ENCODE results near the gene TOR4A. TPM values are rescaled to one million over a fixed set of nuclear protein-coding genes. Genes with fewer than 3 reads are reported as not detected.

Gene TOR4A
- total and polyA plus RNA-seq, 2 experiments from 2014 or later = 4.1 to 29.6 TPM

DNA sequence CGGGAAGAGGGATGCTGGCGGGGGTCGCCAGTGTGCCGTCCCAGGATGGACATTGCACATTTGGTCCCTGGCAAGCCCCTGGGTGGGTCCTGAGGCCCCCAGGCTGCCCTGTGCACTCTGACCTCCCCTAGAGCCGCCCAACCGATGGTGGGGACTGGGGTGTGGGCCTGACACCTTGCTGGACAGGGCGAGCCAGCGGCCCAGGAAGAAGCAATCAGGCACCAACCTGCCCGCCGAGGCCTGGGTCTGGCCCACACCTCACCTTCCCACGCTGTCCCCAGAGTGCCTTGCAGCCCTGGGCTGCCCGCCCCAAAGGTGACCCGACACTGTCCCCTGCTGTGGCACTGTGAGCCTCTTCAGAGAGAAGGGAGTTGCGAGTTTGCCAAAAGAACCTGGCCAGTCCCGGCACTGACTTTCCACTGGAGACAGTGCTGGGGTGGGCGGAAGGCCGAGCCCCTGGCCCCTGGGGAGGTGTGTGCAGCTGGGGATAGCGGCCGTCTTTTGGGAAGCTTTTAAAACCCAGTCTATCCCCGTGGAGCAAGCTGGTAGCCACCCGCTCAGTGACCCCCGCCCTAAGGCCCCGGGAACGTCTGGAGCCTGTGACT lies 36.5 kb downstream of the TOR4A start:
- no peak overlapping the region for H3K9ac ChIP-seq
- no peaks in the 10 kb centered on the region for H3F3A ChIP-seq (ENCODE audit: insufficient read depth)
- DNase-seq = no peak
- H3K79me2 ChIP-seq (ENCODE audit: insufficient read depth) = no peaks in the 10 kb centered on the region
- no peaks in the 10 kb centered on the region for H3K9me3 ChIP-seq (ENCODE audit: low read depth)
- H3K9me2 ChIP-seq (ENCODE audit: insufficient read depth) = no peaks in the 10 kb centered on the region
- WGBS, 2 experiments (ENCODE audit: low coverage in 1 of 2, low lambda C conversion rate in 2 of 2, missing lambda C conversion rate in 2 of 2) = 68 to 83% methylated on average over 17 to 24 of the region's 24 CpGs
- in situ Hi-C loops (cut with MboI) = no loop called here
- no peaks in the 10 kb centered on the region for H3K4me1 ChIP-seq (ENCODE audit: insufficient read depth)
- H4K20me1 ChIP-seq (ENCODE audit: insufficient read depth) = no peaks in the 10 kb centered on the region
- H3K4me2 ChIP-seq (ENCODE audit: unreplicated experiment) = no peak overlapping the region
- no peak overlapping the region for H3K27ac ChIP-seq
- H3K4me3 ChIP-seq = no peak overlapping the region
- no peaks in the 10 kb centered on the region for H3K27me3 ChIP-seq (replicated peaks; ENCODE audit: insufficient read depth)
- no peaks in the 10 kb centered on the region for H3K36me3 ChIP-seq (ENCODE audit: low read depth)
- no peak overlapping the region for H2AFZ ChIP-seq
- no peak for TF ChIP-seq EZH2phosphoT487 (IDR thresholded peaks at IDR 0.05; ENCODE audit: insufficient read depth, low read depth)
- TF ChIP-seq EZH2 (IDR thresholded peaks at IDR 0.05; ENCODE audit: insufficient read depth, poor library complexity, severe bottlenecking) = no peak

DNA sequence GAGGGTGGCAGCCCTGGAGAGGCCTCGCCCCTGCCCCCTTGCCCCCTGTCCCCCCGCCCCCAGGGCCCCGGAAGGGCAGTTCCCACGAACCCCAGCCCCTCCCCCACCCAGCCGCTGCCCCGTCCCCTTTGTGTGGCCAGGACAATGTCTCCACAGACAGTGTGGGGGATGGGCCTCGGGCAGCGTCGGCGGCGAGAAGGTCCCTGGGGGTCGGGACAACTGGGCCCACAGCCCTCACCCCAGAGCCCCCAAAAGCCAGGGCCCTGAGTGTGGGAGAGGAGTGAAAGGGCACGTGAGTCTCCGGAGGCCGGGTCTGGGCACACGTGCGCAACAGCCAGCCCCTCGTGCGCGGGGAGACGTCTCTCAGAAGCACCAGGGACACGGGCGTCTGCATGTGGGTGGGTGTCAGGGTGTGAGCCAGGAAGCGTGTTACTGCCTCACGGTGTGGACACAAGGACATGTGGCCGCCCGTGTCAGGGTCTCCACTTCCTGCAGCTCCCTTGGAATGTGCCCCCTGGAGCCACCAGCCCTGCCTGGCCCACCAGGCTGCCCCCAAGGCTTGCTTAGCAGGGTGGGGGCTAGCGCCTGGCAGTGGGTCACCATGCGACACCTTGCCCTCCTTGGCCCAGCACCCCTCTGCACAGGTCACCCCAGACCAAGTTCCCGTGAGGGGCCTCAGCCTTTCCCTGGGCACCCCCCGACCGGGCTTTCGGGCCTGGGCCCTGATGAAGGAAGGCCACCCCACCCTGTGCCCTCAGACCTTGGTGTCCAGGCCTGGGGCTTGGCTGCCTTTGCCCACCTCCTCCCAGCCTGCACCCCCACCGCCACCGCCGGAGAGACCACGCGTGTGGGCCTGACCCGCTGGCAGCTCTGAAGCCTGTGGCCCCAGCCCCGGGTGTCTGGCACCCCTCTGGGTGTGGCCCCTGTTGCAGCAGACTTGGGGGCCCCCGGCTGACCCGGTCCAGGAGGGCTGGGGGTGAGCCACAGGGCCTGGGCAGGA lies 37.3 kb downstream of the TOR4A start:
- in situ Hi-C loops (cut with MboI) = no loop called here
- Histone ChIP-seq H3K9ac (no peak overlapping the region), H3K4me1 (ENCODE audit: insufficient read depth) (no peaks in the 10 kb centered on the region), H3K9me2 (ENCODE audit: insufficient read depth) (no peaks in the 10 kb centered on the region), H3K9me3 (ENCODE audit: low read depth) (no peaks in the 10 kb centered on the region), H3F3A (ENCODE audit: insufficient read depth) (no peaks in the 10 kb centered on the region), H3K36me3 (ENCODE audit: low read depth) (no peaks in the 10 kb centered on the region), H3K27me3 (replicated peaks; ENCODE audit: insufficient read depth) (no peaks in the 10 kb centered on the region), H3K79me2 (ENCODE audit: insufficient read depth) (no peaks in the 10 kb centered on the region), H2AFZ (no peak overlapping the region), H3K4me2 (ENCODE audit: unreplicated experiment) (no peak overlapping the region), H3K4me3 (no peak overlapping the region), H4K20me1 (ENCODE audit: insufficient read depth) (no peaks in the 10 kb centered on the region), H3K27ac (no peak overlapping the region)
- DNase-seq = no peak
- TF ChIP-seq EZH2 (IDR thresholded peaks at IDR 0.05; ENCODE audit: insufficient read depth, poor library complexity, severe bottlenecking) = no peak
- TF ChIP-seq EZH2phosphoT487 (IDR thresholded peaks at IDR 0.05; ENCODE audit: insufficient read depth, low read depth) = no peak
- WGBS, 2 experiments (ENCODE audit: low coverage in 1 of 2, low lambda C conversion rate in 2 of 2, missing lambda C conversion rate in 2 of 2) = 39 to 43% methylated on average over 23 to 42 of the region's 42 CpGs

DNA sequence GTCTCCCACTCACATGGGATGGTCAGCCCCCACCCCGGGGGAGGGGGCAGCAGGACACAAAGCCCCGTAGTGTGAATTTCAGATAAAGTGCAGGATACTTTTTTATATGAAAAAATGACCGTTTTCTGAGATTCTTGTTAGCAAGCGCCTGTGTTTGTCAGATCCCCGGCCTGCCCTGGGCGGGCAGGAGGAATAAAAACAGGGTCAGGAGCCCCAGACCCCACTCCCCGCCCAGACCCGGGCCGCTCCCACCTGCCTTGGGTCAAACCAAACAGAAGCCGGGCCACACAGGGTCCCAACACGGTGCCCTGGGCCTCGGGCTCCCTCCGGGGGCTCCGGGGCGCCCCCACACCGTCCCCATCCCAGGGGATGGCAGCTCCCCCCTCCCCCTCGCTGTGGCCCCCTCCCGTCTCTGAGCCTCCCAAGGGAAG lies 38.1 kb downstream of the TOR4A start:
- Histone ChIP-seq H3K79me2 (ENCODE audit: insufficient read depth) (no peaks in the 10 kb centered on the region), H3K9me2 (ENCODE audit: insufficient read depth) (no peaks in the 10 kb centered on the region), H3K4me1 (ENCODE audit: insufficient read depth) (no peaks in the 10 kb centered on the region), H4K20me1 (ENCODE audit: insufficient read depth) (no peaks in the 10 kb centered on the region), H3K36me3 (ENCODE audit: low read depth) (no peaks in the 10 kb centered on the region), H3K4me3 (peak overlapping the region; percentile 21; the same call in 1 of the 2 replicates), H3K27me3 (replicated peaks; ENCODE audit: insufficient read depth) (no peaks in the 10 kb centered on the region), H3F3A (ENCODE audit: insufficient read depth) (no peaks in the 10 kb centered on the region), H3K27ac (no peak overlapping the region), H3K9ac (peak overlapping the region; percentile 37; the same call in 1 of the 2 replicates), H3K9me3 (ENCODE audit: low read depth) (no peaks in the 10 kb centered on the region), H2AFZ (no peak overlapping the region), H3K4me2 (ENCODE audit: unreplicated experiment) (no peak overlapping the region)
- DNase-seq = no peak
- WGBS, 2 experiments (ENCODE audit: low coverage in 1 of 2, low lambda C conversion rate in 2 of 2, missing lambda C conversion rate in 2 of 2) = 21 to 22% methylated on average over 11 to 12 of the region's 18 CpGs
- in situ Hi-C loops (cut with MboI) = no loop called here
- no peak for TF ChIP-seq EZH2phosphoT487 (IDR thresholded peaks at IDR 0.05; ENCODE audit: insufficient read depth, low read depth)
- no peak for TF ChIP-seq EZH2 (IDR thresholded peaks at IDR 0.05; ENCODE audit: insufficient read depth, poor library complexity, severe bottlenecking)

DNA sequence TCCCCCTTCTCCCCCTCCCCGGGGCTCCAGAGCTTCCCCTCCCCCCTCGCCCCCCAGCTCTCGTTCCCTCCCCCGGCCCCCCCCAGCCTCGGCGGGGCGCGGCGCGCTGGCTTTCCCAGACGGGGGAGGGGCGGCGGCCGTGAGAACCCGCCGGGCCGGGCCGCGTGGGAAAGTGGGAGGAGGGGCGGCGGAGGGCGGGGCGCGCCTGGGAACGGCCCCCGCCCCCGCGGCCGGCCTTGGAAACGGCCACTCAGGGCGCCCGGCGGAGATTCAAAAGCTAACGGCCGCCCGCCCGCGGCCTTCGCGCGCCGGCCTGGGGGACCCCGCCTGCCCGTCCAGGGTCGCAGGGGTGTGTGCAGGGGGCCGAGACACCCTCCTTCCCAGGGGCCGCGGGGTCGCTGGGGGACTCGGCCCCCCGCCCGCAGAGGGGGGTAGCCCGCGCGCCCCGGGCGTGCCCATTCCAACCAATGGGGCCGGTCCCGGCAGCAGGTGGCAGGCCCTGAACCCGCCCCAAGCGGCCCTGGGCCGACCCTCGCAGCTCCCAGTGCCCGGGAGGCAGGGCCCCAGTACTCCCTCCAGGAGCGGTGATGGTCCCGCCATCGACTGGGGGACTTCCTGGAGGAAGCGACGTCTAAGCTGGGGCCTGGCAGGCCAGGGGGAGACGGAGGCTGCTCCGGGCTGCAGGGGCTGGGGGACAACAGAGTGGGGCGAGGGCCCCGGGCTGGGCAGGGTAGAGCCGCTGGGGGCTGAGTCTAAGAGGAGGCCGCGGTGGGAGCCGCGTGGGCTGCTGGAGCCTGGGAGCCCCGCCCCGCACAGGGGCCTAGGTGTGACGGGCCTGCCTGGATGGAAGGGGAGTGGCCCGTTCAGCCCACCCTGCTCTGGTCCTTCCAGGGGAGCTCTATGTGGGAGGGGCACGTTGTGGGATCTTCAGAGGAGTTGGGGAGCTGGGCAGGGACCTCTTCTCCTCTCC lies 38.8 kb downstream of the TOR4A start:
- Histone ChIP-seq H3K9me2 (ENCODE audit: insufficient read depth) (no peaks in the 10 kb centered on the region), H3K27me3 (replicated peaks; ENCODE audit: insufficient read depth) (no peaks in the 10 kb centered on the region), H4K20me1 (ENCODE audit: insufficient read depth) (no peaks in the 10 kb centered on the region), H3K9ac (peak overlapping the region; percentile 59), H3K4me2 (ENCODE audit: unreplicated experiment) (peak overlapping the region; percentile 42), H2AFZ (peak overlapping the region; percentile 44; the same call in 1 of the 2 replicates), H3K9me3 (ENCODE audit: low read depth) (no peaks in the 10 kb centered on the region), H3K79me2 (ENCODE audit: insufficient read depth) (no peaks in the 10 kb centered on the region), H3F3A (ENCODE audit: insufficient read depth) (no peaks in the 10 kb centered on the region), H3K4me1 (ENCODE audit: insufficient read depth) (no peaks in the 10 kb centered on the region), H3K4me3 (peak overlapping the region; percentile 21), H3K27ac (no peak overlapping the region), H3K36me3 (ENCODE audit: low read depth) (no peaks in the 10 kb centered on the region)
- DNase-seq = peak; percentile 77
- in situ Hi-C loops (cut with MboI) = no loop called here
- no peak for TF ChIP-seq EZH2 (IDR thresholded peaks at IDR 0.05; ENCODE audit: insufficient read depth, poor library complexity, severe bottlenecking)
- no peak for TF ChIP-seq EZH2phosphoT487 (IDR thresholded peaks at IDR 0.05; ENCODE audit: insufficient read depth, low read depth)
- 6 to 8% methylated on average over 13 to 47 of the region's 83 CpGs for WGBS, 2 experiments (ENCODE audit: low coverage in 1 of 2, low lambda C conversion rate in 2 of 2, missing lambda C conversion rate in 2 of 2)
